Measurements from ENCODE around the gene SPDYC.

The SPDYC gene

DNA sequence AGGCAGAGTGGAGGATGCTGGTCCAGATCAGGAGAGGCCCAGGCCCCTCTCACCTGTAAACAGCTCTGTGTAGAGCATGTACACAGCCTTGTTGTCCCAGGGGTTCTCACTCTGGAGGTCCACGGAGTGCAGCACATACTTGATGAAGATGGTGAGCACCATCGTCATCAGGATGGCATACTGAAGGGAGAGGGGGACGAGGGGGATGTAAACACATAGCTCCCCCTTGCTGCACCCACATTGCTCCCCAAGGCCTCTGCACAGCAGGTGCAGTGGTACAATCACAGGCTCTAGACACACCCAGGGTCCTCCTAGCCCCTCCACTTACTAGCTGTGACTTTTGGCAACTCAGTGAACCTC, 38.6 kb upstream of the SPDYC start:
- TF ChIP-seq, protein P1, sequence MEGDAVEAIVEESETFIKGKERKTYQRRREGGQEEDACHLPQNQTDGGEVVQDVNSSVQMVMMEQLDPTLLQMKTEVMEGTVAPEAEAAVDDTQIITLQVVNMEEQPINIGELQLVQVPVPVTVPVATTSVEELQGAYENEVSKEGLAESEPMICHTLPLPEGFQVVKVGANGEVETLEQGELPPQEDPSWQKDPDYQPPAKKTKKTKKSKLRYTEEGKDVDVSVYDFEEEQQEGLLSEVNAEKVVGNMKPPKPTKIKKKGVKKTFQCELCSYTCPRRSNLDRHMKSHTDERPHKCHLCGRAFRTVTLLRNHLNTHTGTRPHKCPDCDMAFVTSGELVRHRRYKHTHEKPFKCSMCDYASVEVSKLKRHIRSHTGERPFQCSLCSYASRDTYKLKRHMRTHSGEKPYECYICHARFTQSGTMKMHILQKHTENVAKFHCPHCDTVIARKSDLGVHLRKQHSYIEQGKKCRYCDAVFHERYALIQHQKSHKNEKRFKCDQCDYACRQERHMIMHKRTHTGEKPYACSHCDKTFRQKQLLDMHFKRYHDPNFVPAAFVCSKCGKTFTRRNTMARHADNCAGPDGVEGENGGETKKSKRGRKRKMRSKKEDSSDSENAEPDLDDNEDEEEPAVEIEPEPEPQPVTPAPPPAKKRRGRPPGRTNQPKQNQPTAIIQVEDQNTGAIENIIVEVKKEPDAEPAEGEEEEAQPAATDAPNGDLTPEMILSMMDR (conservative IDR thresholded peaks at IDR 0.05; ENCODE audit: control insufficient read depth, insufficient read depth, low read depth, low read length), result no peak
- H3K4me3 ChIP-seq (ENCODE audit: control insufficient read depth, low read depth, low read length), result no peak overlapping the region
- no peak for DNase-seq (ENCODE audit: low read depth)

- TF ChIP-seq, protein P1 (conservative IDR thresholded peaks at IDR 0.05; ENCODE audit: control insufficient read depth, insufficient read depth, low read depth, low read length), result no peak
- no peak overlapping the region for H3K4me3 ChIP-seq (ENCODE audit: control insufficient read depth, low read depth, low read length)
- no peak for DNase-seq (ENCODE audit: low read depth)
These were observed 38.2 kb upstream of the SPDYC start for GRCh38 chr11:65131895-65132237.

GRCh38 chr11:65132238-65132987, 37.6 kb upstream of the SPDYC start:
- no peak overlapping the region for H3K4me3 ChIP-seq (ENCODE audit: control insufficient read depth, low read depth, low read length)
- DNase-seq (ENCODE audit: low read depth), result no peak

GRCh38 chr11:65132988-65133700, 36.9 kb upstream of the SPDYC start:
- peak overlapping the region; percentile 89 for H3K4me3 ChIP-seq (ENCODE audit: control insufficient read depth, low read depth, low read length)
- DNase-seq (ENCODE audit: low read depth), result no peak
- TF ChIP-seq, protein P1 (conservative IDR thresholded peaks at IDR 0.05; ENCODE audit: control insufficient read depth, insufficient read depth, low read depth, low read length), result no peak

More at GRCh38 chr11:65132238-65132987, 37.6 kb upstream of the SPDYC start:
- TF ChIP-seq, protein P1 (conservative IDR thresholded peaks at IDR 0.05; ENCODE audit: control insufficient read depth, insufficient read depth, low read depth, low read length), result no peak

- TF ChIP-seq, protein P1 (conservative IDR thresholded peaks at IDR 0.05; ENCODE audit: control insufficient read depth, insufficient read depth, low read depth, low read length), result no peak
- H3K4me3 ChIP-seq (ENCODE audit: control insufficient read depth, low read depth, low read length), result peak overlapping the region; percentile 89
- peak; percentile 47 for DNase-seq (ENCODE audit: low read depth)
These were observed 36.3 kb upstream of the SPDYC start for GRCh38 chr11:65133724-65134123.

- DNase-seq (ENCODE audit: low read depth), result peak; percentile 77
- TF ChIP-seq, protein P1 (conservative IDR thresholded peaks at IDR 0.05; ENCODE audit: control insufficient read depth, insufficient read depth, low read depth, low read length), result no peak
- H3K4me3 ChIP-seq (ENCODE audit: control insufficient read depth, low read depth, low read length), result peak within 1 kb of the TSS; percentile 89
These were observed 35.6 kb upstream of the SPDYC start, which contains the start of gene SYVN1 for GRCh38 chr11:65134240-65134951. SYVN1 (minus strand) TSS chr11:65134519; CDS start chr11:65133601, 918 bp downstream.

Measured in fibroblast of mammary gland (primary cell).